ENCODE results near the gene MIS12.

The MIS12 gene

DNA sequence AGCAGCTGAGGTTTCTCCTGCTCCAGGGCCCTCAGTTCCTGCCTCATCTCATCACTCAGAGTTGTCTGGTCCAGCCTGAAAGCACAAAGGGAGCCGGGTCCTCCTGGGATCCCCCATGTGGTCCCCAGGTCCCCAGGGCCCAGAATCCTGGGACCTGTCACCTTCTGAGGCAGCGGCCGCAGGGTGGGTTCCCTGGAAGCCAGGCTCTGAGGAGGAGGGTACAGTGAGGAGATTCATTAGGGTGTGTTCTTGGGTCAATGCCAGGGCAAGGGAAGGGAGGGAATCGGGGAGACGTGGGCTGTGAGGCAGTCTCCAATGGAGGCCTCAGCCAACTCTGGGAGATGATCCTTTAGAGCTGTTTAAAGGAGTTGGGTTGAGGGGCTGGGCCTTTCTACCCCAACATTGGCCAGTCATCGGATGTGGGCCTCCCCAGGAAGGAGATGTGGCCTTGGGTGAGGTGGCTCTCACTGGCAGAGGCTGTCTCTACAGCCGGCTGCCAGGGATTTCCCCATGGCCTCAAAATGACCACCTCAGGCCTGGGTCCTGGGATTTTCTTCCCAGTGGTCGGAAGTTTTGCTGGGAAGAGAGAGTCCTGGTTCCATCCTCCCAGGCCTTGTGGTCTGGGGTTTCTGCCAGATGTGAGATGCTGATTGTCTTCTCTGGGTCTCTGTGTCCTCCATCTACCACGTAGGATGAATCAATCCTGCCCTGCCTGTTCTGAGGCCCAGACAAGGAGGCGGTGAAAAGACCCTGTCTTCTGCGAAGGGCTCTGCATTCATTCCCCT lies 50.7 kb downstream of the MIS12 start:
- DNase-seq, result no peak

DNA sequence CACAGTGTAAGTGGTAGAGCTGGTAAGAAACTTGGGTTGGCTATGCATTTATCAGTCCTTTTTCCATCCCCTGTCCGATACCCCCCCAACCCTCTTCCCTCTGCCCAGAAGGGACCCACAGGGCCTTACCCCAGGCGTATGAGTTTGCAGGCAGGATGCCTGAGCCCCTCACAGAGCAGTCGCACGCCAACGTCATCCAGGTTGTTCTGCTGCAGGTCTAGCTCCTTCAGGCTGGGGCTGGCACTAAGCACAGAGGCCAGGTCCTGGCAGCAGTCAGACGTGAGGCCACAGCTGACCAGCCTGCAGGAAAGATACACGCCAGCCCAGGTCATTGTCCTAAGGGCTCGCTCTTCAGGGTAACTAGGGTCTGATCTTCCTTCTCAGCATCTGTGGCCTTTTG lies 52.9 kb downstream of the MIS12 start:
- no peak for DNase-seq

GRCh38 chr17:5540321-5540720 lies 54.0 kb downstream of the MIS12 start:
- no peak for DNase-seq
